Omental fat pad (tissue), 4 donors: ENCODE measurements around the gene SIRPB1. TPM values are rescaled to one million over a fixed set of nuclear protein-coding genes. Genes with fewer than 3 reads are reported as not detected.
"Not testable (repeated sequence)": the region's sequence is repeated elsewhere in the genome, so short reads cannot be mapped to it uniquely, and the experiment has no call there.

ENCODE experiments used
- ATAC-seq: fragments of 150-250 bp; one replicate; pipeline ENCODE4 v1.9.1; 2016; ENCODE audit warnings: mild to moderate bottlenecking, moderate library complexity; ENCODE audit not compliant: low FRiP score
- DNase-seq: peaks from one replicate; pipeline ENCODE4 v3.0.0-alpha.2; 2019; ENCODE audit warnings: low spot score
- CTCF ChIP-seq, 3 donors: fragments of 450-650 bp; IDR thresholded peaks; one replicate each; pipeline ENCODE4 v1.5.1; 2016 to 2017; ENCODE audit warnings: antibody characterized with exemption in 3 of 3, mild to moderate bottlenecking in 3 of 3, moderate library complexity in 2 of 3
- total RNA-seq, 4 donors: library from RNA; depleted of rRNA; stranded (reverse); fragments of >200 nt; gene quantifications; one replicate each; pipeline ENCODE4 v1.1.0, GENCODE V29; 2016

SIRPB1 gene
- total RNA-seq, 4 donors from 2014 or later: 5.1 to 10.5 (median 8.7) TPM

- no peak for TF ChIP-seq CTCF (IDR thresholded peaks at IDR 0.05)
- DNase-seq (no peak), ATAC-seq (no peak)
Measured at GRCh38 chr20:1600736-1601135, 19.1 kb downstream of the SIRPB1 start.

- ATAC-seq (no peak), DNase-seq (no peak)
- no peak for TF ChIP-seq CTCF (IDR thresholded peaks at IDR 0.05)
Measured at GRCh38 chr20:1595333-1595732, 24.5 kb downstream of the SIRPB1 start.

GRCh38 chr20:1588533-1589460, 31.0 kb downstream of the SIRPB1 start:
- no peak for TF ChIP-seq CTCF (IDR thresholded peaks at IDR 0.05)
- ATAC-seq: no peak
- DNase-seq: no peak

- DNase-seq (no peak), ATAC-seq (no peak)
- TF ChIP-seq CTCF (IDR thresholded peaks at IDR 0.05): no peak
Measured at GRCh38 chr20:1587781-1588532, 31.9 kb downstream of the SIRPB1 start.

- ATAC-seq (no peak), DNase-seq (no peak)
- TF ChIP-seq CTCF (IDR thresholded peaks at IDR 0.05): no peak
Measured at GRCh38 chr20:1579488-1579887, 40.3 kb downstream of the SIRPB1 start.

GRCh38 chr20:1577906-1578305, 41.9 kb downstream of the SIRPB1 start:
- ATAC-seq (no peak), DNase-seq (no peak)
- no peak for TF ChIP-seq CTCF (IDR thresholded peaks at IDR 0.05)

GRCh38 chr20:1577313-1577712, 42.5 kb downstream of the SIRPB1 start:
- DNase-seq, ATAC-seq: not testable (repeated sequence)
